Uterus (tissue), 2 donors: ENCODE results near the gene IL1RL1.

Experiments used
- CTCF ChIP-seq, 4 experiments: fragments of 200-600 bp in 2 of 4; fragments of 450-650 bp in 2 of 4; sonication (generic) in 2 of 4; IDR thresholded peaks; one replicate each; pipeline ENCODE4 v1.5.1; 2016 to 2019; ENCODE audit warnings: antibody characterized with exemption in 4 of 4, mild to moderate bottlenecking in 2 of 4, moderate library complexity in 1 of 4
- POLR2A ChIP-seq, 2 donors: fragments of 450-650 bp; IDR thresholded peaks; one replicate each; pipeline ENCODE4 v1.6.1; 2016; ENCODE audit warnings: antibody characterized with exemption in 2 of 2, mild to moderate bottlenecking in 1 of 2, moderate library complexity in 1 of 2

DNA sequence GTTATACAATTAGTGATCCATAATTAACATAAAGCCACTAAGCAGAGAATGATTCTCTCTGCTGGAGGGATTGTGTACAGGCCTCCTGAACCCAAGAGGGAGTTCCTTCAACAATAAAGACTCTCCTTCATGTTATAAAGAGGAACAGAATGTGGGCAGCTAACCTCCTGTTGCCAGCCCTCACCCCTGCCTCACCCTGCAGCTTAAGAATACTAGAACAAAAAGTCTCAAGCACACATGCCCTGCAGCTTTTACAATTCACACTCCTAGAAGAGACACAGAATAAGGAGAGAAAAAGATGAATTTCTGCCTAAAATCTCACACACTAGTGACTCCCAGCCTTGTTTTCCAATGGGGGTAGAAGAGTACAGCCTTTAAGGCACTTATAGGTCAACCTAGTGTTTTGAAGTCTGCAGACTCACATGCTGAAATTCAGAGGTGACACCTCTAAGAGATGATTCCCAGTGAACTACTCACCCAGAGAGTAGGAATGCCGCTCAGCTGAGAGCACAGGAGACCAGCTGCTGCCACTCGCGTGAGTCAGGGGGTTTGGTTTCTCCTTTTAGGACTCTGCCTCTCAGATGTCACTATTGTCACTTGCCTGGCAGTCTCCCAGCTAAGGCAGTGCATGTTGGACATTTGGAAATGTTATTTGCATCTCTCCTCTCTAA is 32.5 kb upstream of the IL1RL1 start:
- no peak for TF ChIP-seq CTCF (IDR thresholded peaks at IDR 0.05)
- no peak for TF ChIP-seq POLR2A (IDR thresholded peaks at IDR 0.05)
